ENCODE data around the gene HACL1. TPM values are rescaled to one million over a fixed set of nuclear protein-coding genes. Genes with fewer than 3 reads are reported as not detected.

Gene HACL1
- total RNA-seq, 1 experiment from 2014 or later: 19.6 TPM

DNA sequence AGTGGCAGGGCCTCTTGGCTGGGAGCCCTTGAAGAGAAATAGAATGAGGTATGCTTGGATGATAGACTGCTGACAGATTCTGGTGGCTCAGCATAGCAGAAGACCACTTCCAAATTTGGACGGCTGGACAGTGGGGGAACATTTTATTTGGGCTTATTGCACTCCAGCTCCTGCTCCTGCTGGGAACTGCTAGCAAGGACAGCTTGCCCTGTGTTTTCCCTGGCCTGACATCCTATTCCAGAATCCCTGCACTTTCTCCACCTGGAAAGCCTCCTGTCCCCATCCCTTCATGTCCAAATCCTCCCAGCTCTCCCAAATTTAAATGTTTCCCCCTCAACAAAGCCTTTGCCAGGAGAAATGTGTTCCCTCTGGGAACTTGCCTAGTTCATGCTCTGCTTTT lies 70.0 kb downstream of the HACL1 start:
- CTCF ChIA-PET: no interaction called here

DNA sequence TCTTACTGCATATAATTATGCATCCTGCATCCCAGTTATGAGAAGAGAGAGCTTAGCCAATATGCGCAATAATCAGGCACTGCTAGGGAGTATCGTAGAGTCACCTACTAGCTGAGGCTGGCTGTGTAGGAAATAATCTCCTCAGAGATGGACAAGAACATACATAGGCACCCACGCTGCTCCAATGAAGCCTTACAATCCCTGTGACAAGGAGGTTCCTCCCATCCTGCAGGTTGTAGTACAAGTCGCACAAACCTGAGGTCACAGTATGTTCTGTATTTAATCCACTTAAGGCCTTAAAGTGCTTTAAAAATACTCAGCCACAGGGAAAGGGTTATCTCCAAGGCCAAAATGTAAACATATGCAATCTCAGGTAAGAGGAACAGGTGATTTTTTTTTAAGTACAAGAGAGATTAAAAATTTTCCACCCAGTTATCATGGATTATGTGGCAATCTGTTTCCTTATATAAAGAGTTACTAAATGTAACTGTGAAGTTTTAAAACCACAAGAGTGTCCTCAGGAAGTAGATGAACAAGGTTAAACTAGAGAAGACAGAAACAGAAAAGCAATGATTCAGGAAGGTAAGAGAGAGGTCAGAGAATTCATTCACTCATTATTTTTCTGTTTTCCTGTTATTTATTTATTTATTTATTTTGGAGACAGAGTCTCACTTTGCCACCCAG lies 72.4 kb downstream of the HACL1 start:
- Mint-ChIP-seq H3K4me3 (ENCODE audit: low read depth, unreplicated experiment) (no peak overlapping the region), H3K36me3 (ENCODE audit: insufficient read depth, unreplicated experiment) (no peaks in the 10 kb centered on the region), H3K27ac (ENCODE audit: unreplicated experiment) (no peak overlapping the region), H3K4me1 (ENCODE audit: low read depth, unreplicated experiment) (no peaks in the 10 kb centered on the region), H3K9me3 (ENCODE audit: low read depth, unreplicated experiment) (no peaks in the 10 kb centered on the region), H3K27me3 (ENCODE audit: unreplicated experiment) (peaks cover 23% of the 10 kb centered on the region)
- CTCF ChIA-PET: no interaction called here
- no peak for DNase-seq
- no peak for TF ChIP-seq CTCF (IDR thresholded peaks at IDR 0.05; ENCODE audit: unreplicated experiment)
- intact Hi-C loops (cut with micrococcal nuclease; ENCODE audit: unreplicated experiment): no loop called here
- BruUV-seq (replicated peaks): no TSS peak

More for the DNA sequence above, 70.0 kb downstream of the HACL1 start:
- H3K4me1 Mint-ChIP-seq (ENCODE audit: low read depth, unreplicated experiment): no peaks in the 10 kb centered on the region
- TF ChIP-seq CTCF (IDR thresholded peaks at IDR 0.05; ENCODE audit: unreplicated experiment): no peak
- no peaks in the 10 kb centered on the region for H3K36me3 Mint-ChIP-seq (ENCODE audit: insufficient read depth, unreplicated experiment)
- DNase-seq: no peak
- H3K27ac Mint-ChIP-seq (ENCODE audit: unreplicated experiment): no peak overlapping the region
- intact Hi-C loops (cut with micrococcal nuclease; ENCODE audit: unreplicated experiment): no loop called here
- no TSS peak for BruUV-seq (replicated peaks)
- no peaks in the 10 kb centered on the region for H3K9me3 Mint-ChIP-seq (ENCODE audit: low read depth, unreplicated experiment)
- H3K27me3 Mint-ChIP-seq (ENCODE audit: unreplicated experiment): peaks cover 23% of the 10 kb centered on the region
- H3K4me3 Mint-ChIP-seq (ENCODE audit: low read depth, unreplicated experiment): no peak overlapping the region

GRCh38 chr3:15527031-15527459 lies 74.3 kb downstream of the HACL1 start:
- CTCF ChIA-PET: no interaction called here
- H3K4me3 Mint-ChIP-seq (ENCODE audit: low read depth, unreplicated experiment): no peak overlapping the region
- BruUV-seq (replicated peaks): no TSS peak

GRCh38 chr3:15525790-15526189 lies 75.6 kb downstream of the HACL1 start:
- Mint-ChIP-seq H3K36me3 (ENCODE audit: insufficient read depth, unreplicated experiment) (peaks cover 4% of the 10 kb centered on the region), H3K27me3 (ENCODE audit: unreplicated experiment) (peaks cover 33% of the 10 kb centered on the region), H3K9me3 (ENCODE audit: low read depth, unreplicated experiment) (no peaks in the 10 kb centered on the region), H3K27ac (ENCODE audit: unreplicated experiment) (no peak overlapping the region), H3K4me1 (ENCODE audit: low read depth, unreplicated experiment) (no peaks in the 10 kb centered on the region), H3K4me3 (ENCODE audit: low read depth, unreplicated experiment) (no peak overlapping the region)
- CTCF ChIA-PET: interaction anchor here (0.7 kb wide), 1 partner anchor 139 kb away, joined by 3 read pairs; no protein-coding TSS in a partner anchor
- no peak for TF ChIP-seq CTCF (IDR thresholded peaks at IDR 0.05; ENCODE audit: unreplicated experiment)
- no peak for DNase-seq
- BruUV-seq (replicated peaks): no TSS peak
- intact Hi-C loops (cut with micrococcal nuclease; ENCODE audit: unreplicated experiment): no loop called here

More at GRCh38 chr3:15527031-15527459, 74.3 kb downstream of the HACL1 start:
- Mint-ChIP-seq H3K36me3 (ENCODE audit: insufficient read depth, unreplicated experiment) (no peaks in the 10 kb centered on the region), H3K9me3 (ENCODE audit: low read depth, unreplicated experiment) (no peaks in the 10 kb centered on the region), H3K4me1 (ENCODE audit: low read depth, unreplicated experiment) (no peaks in the 10 kb centered on the region), H3K27ac (ENCODE audit: unreplicated experiment) (no peak overlapping the region), H3K27me3 (ENCODE audit: unreplicated experiment) (peaks cover 26% of the 10 kb centered on the region)
- intact Hi-C loops (cut with micrococcal nuclease; ENCODE audit: unreplicated experiment): no loop called here
- no peak for DNase-seq
- no peak for TF ChIP-seq CTCF (IDR thresholded peaks at IDR 0.05; ENCODE audit: unreplicated experiment)
